Neural cell (in vitro differentiated cells): Measurements from ENCODE around the gene DBF4.

Source experiments
- MXI1 ChIP-seq: fragments of 450-650 bp; conservative IDR thresholded peaks from 2 replicates; pipeline ENCODE4 v1.6.1; 2014; ENCODE audit warnings: antibody characterized with exemption, mild to moderate bottlenecking; ENCODE audit not compliant: poor library complexity, severe bottlenecking
- POLR2AphosphoS5 ChIP-seq: IDR thresholded peaks from 2 replicates; pipeline ENCODE4 v1.6.1; 2012
- SMC3 ChIP-seq: fragments of 450-650 bp; conservative IDR thresholded peaks from 2 replicates; pipeline ENCODE4 v1.6.1; 2014; ENCODE audit warnings: antibody characterized with exemption, mild to moderate bottlenecking, moderate library complexity; ENCODE audit not compliant: poor library complexity
- TF ChIP-seq, protein P1 (sequence below): fragments of 450-650 bp; IDR thresholded peaks from 2 replicates; pipeline ENCODE4 v1.5.1; 2014; ENCODE audit warnings: antibody characterized with exemption, mild to moderate bottlenecking, moderate library complexity; ENCODE audit not compliant: poor library complexity, severe bottlenecking
- TF ChIP-seq, protein P2 (sequence below): IDR thresholded peaks from 2 replicates; pipeline ENCODE4 v1.6.1; 2012; ENCODE audit warnings: borderline replicate concordance

DNA sequence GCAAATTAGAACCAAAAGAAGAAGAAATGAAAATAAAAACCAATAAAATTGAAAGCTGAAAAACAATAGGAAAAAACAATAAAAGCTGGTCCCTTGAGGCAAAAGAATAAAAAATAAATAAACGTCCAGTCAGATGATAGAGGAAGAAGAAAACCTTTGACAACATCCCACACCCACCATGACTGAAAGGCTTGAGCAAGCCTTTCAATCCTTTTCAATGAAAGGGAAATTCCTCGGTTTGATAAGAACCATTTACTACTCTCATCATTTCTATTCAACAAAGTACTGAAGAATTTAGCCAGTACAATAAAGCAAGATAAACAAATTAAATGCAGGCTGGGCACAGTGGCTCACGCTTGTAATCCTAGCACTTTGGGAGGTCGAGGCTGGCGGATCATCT, 3.9 kb upstream of the DBF4 start:
- no peak for TF ChIP-seq MXI1
- TF ChIP-seq, protein P1, sequence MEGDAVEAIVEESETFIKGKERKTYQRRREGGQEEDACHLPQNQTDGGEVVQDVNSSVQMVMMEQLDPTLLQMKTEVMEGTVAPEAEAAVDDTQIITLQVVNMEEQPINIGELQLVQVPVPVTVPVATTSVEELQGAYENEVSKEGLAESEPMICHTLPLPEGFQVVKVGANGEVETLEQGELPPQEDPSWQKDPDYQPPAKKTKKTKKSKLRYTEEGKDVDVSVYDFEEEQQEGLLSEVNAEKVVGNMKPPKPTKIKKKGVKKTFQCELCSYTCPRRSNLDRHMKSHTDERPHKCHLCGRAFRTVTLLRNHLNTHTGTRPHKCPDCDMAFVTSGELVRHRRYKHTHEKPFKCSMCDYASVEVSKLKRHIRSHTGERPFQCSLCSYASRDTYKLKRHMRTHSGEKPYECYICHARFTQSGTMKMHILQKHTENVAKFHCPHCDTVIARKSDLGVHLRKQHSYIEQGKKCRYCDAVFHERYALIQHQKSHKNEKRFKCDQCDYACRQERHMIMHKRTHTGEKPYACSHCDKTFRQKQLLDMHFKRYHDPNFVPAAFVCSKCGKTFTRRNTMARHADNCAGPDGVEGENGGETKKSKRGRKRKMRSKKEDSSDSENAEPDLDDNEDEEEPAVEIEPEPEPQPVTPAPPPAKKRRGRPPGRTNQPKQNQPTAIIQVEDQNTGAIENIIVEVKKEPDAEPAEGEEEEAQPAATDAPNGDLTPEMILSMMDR: no peak
- TF ChIP-seq POLR2AphosphoS5: no peak
- TF ChIP-seq SMC3: no peak
- TF ChIP-seq, protein P2, sequence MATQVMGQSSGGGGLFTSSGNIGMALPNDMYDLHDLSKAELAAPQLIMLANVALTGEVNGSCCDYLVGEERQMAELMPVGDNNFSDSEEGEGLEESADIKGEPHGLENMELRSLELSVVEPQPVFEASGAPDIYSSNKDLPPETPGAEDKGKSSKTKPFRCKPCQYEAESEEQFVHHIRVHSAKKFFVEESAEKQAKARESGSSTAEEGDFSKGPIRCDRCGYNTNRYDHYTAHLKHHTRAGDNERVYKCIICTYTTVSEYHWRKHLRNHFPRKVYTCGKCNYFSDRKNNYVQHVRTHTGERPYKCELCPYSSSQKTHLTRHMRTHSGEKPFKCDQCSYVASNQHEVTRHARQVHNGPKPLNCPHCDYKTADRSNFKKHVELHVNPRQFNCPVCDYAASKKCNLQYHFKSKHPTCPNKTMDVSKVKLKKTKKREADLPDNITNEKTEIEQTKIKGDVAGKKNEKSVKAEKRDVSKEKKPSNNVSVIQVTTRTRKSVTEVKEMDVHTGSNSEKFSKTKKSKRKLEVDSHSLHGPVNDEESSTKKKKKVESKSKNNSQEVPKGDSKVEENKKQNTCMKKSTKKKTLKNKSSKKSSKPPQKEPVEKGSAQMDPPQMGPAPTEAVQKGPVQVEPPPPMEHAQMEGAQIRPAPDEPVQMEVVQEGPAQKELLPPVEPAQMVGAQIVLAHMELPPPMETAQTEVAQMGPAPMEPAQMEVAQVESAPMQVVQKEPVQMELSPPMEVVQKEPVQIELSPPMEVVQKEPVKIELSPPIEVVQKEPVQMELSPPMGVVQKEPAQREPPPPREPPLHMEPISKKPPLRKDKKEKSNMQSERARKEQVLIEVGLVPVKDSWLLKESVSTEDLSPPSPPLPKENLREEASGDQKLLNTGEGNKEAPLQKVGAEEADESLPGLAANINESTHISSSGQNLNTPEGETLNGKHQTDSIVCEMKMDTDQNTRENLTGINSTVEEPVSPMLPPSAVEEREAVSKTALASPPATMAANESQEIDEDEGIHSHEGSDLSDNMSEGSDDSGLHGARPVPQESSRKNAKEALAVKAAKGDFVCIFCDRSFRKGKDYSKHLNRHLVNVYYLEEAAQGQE: no peak
